CD4-positive, alpha-beta T cell treated with Interleukin-1 beta for 1 hour (primary cell): ENCODE data around the gene MACROD2.

Experiments
- DNase-seq, 2 donors: peaks; one replicate each; pipeline ENCODE4 v3.0.0-alpha.2; 2020 to 2022

The MACROD2 gene

GRCh38 chr20:14783766-14784165 lies 788.5 kb downstream of the MACROD2 start:
- DNase-seq = no peak

GRCh38 chr20:14785065-14785743 lies 789.9 kb downstream of the MACROD2 start:
- DNase-seq = no peak

- no peak for DNase-seq
Observed at GRCh38 chr20:14790190-14790589, 794.9 kb downstream of the MACROD2 start.

- no peak for DNase-seq
Observed at GRCh38 chr20:14790771-14791620, 795.7 kb downstream of the MACROD2 start.

GRCh38 chr20:14792915-14793314 lies 797.6 kb downstream of the MACROD2 start:
- no peak for DNase-seq

- no peak for DNase-seq
Observed at GRCh38 chr20:14799545-14800216, 804.4 kb downstream of the MACROD2 start.

GRCh38 chr20:14800707-14801425 lies 805.5 kb downstream of the MACROD2 start:
- DNase-seq = no peak

GRCh38 chr20:14801591-14802325 lies 806.4 kb downstream of the MACROD2 start:
- no peak for DNase-seq

- no peak for DNase-seq
Observed at GRCh38 chr20:14807224-14807623, 811.9 kb downstream of the MACROD2 start.

GRCh38 chr20:14815340-14815739 lies 820.0 kb downstream of the MACROD2 start:
- DNase-seq = no peak

GRCh38 chr20:14816471-14816870 lies 821.2 kb downstream of the MACROD2 start:
- no peak for DNase-seq

GRCh38 chr20:14817101-14817500 lies 821.8 kb downstream of the MACROD2 start:
- no peak for DNase-seq

- no peak for DNase-seq
Observed at GRCh38 chr20:14820771-14821170, 825.5 kb downstream of the MACROD2 start.

- DNase-seq = no peak
Observed at GRCh38 chr20:14821251-14821650, 825.9 kb downstream of the MACROD2 start.

GRCh38 chr20:14824996-14825395 lies 829.7 kb downstream of the MACROD2 start:
- DNase-seq = no peak

- no peak for DNase-seq
Observed at GRCh38 chr20:14826543-14827313, 831.4 kb downstream of the MACROD2 start.

- DNase-seq = no peak
Observed at GRCh38 chr20:14828459-14828858, 833.1 kb downstream of the MACROD2 start.

GRCh38 chr20:14829906-14830305 lies 834.6 kb downstream of the MACROD2 start:
- no peak for DNase-seq

- no peak for DNase-seq
Observed at GRCh38 chr20:14830466-14830865, 835.1 kb downstream of the MACROD2 start.

- DNase-seq = no peak
Observed at GRCh38 chr20:14830899-14831298, 835.6 kb downstream of the MACROD2 start.

- DNase-seq = no peak
Observed at GRCh38 chr20:14832630-14833029, 837.3 kb downstream of the MACROD2 start.
